C1 segment of cervical spinal cord (tissue), 14 donors: ENCODE results near the gene C1GALT1.

Experiments
- DNase-seq, 14 donors: peaks; one replicate each; lab custom pipeline; 2025; lab: John Stamatoyannopoulos, UW

Gene C1GALT1

GRCh38 chr7:7272294-7272693 is 90.0 kb downstream of the C1GALT1 start:
- DNase-seq, result no peak

- no peak for DNase-seq
Observed at GRCh38 chr7:7274782-7275181, 92.4 kb downstream of the C1GALT1 start.

- no peak for DNase-seq
Observed at GRCh38 chr7:7276161-7276560, 93.8 kb downstream of the C1GALT1 start.

- DNase-seq, result no peak
Observed at GRCh38 chr7:7290429-7291122, 108.2 kb downstream of the C1GALT1 start.

- DNase-seq, result no peak
Observed at GRCh38 chr7:7292085-7292484, 109.7 kb downstream of the C1GALT1 start.

- DNase-seq, result no peak
Observed at GRCh38 chr7:7292608-7293007, 110.3 kb downstream of the C1GALT1 start.

- DNase-seq, result no peak
Observed at GRCh38 chr7:7293092-7293491, 110.7 kb downstream of the C1GALT1 start.

- DNase-seq, result no peak
Observed at GRCh38 chr7:7294911-7295310, 112.6 kb downstream of the C1GALT1 start.
